Cardiac ventricle fibroblast (primary cell): ENCODE data around the gene TICAM1. TPM values are rescaled to one million over a fixed set of nuclear protein-coding genes. Genes with fewer than 3 reads are reported as not detected.

Source experiments
- total RNA-seq: library from RNA; depleted of rRNA; stranded (reverse); fragments of >200 nt; gene quantifications from 2 replicates; pipeline ENCODE4 v1.2.3, GENCODE V29; 2015

TICAM1 gene
- 2.7 and 5.4 TPM in 2 replicates for total RNA-seq

GRCh38 chr19:4831304-4831978, at the start of gene TICAM1:
TSS of gene TICAM1 (minus strand) at chr19:4831712. CDS start at chr19:4818377, 13,335 bp downstream.

GRCh38 chr19:4867534-4868285, 36.2 kb upstream of the TICAM1 start, which contains the start of gene PLIN3:
TSS of gene PLIN3 (minus strand) at chr19:4867667. CDS start at chr19:4861394, 6,273 bp downstream.

GRCh38 chr19:4791183-4792018, 40.1 kb downstream of the TICAM1 start, which contains the start of gene FEM1A:
TSS of gene FEM1A (plus strand) at chr19:4791734. CDS start at chr19:4791855, 121 bp downstream.

Other genes with a start within 250 kb of the TICAM1 start
- gene TNFAIP8L1, start 192.2 kb downstream of the TICAM1 start, total RNA-seq: 7.9 and 8.5 TPM in 2 replicates
- gene MYDGF, start 161.4 kb downstream of the TICAM1 start, total RNA-seq: 88.0 and 93.9 TPM in 2 replicates
- gene DPP9, start 107.9 kb downstream of the TICAM1 start, total RNA-seq: 34.0 and 51.1 TPM in 2 replicates
- gene FEM1A, start 40.0 kb downstream of the TICAM1 start, total RNA-seq: 7.2 and 7.8 TPM in 2 replicates
- 107 and 126 TPM in 2 replicates for gene PLIN3, start 36.0 kb upstream of the TICAM1 start, total RNA-seq
- not detected in 2 replicates for gene ARRDC5, start 71.2 kb upstream of the TICAM1 start, total RNA-seq
- gene UHRF1, start 77.8 kb upstream of the TICAM1 start, total RNA-seq: 3.1 and 5.2 TPM in 2 replicates
- gene KDM4B, start 137.4 kb upstream of the TICAM1 start, total RNA-seq: 37.5 and 40.4 TPM in 2 replicates